HG02798 (cell line): ENCODE data around the gene C17orf100.

Source experiments
- ATAC-seq: cut with Tn5 transposase; IDR thresholded peaks from one replicate; pipeline ENCODE4 v1.9.1; 2021; ENCODE audit warnings: mild to moderate bottlenecking; ENCODE audit not compliant: unreplicated experiment, poor library complexity

The C17orf100 gene

DNA sequence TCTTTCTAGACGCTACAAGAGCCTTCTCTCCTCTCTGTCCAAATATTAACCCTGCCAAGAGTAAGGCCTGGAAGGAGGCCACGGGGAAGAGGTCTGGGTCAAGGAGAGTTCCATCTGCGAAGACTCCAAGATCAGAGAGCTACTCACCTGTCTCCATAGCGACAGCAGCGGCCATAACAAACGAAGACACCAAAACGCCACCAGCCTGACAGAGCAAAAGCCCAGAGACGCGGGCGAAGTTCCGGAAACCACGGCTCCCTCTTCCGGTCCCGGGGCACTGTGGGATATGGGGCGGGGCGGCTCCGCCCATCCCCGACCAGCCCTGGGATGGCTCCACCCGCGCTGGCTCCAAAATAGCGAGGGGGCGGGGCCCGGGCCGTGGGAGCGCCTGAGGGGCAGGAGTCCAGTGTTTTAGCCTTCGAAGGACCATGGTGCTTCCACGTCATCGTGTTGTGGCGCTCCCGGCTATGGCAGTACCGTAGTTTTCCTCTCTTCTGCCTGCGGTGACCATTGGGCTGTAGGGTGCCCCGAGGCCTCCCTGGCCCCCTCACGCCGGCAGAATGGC is at the start of gene C17orf100, which contains the start of gene MED31:
C17orf100 (plus strand) TSS at position 409 of the 565 bp plus-strand sequence; CDS start at position 561, 152 bp downstream.
MED31 (minus strand) TSS at position 252 of the 565 bp plus-strand sequence; CDS start at position 175, 77 bp downstream.
- ATAC-seq = peak; percentile 95

DNA sequence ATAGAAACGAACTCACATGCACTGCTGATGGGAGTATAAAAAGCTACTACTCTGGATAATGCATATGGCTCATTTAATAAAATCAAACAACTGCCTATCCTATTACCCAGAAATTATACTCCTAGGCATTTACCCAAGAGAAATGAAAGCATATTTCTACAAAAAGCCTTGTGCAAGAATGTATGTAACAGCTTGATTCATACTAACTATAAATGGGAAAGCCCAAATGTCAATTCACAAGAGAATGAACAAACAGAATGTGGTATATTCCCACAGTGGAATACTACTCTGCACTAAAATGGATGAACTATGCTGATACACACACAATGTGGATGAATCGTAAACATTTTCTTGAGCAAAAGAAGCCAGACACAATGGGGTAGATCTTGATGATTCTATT is 49.4 kb upstream of the C17orf100 start:
- no peak for ATAC-seq

DNA sequence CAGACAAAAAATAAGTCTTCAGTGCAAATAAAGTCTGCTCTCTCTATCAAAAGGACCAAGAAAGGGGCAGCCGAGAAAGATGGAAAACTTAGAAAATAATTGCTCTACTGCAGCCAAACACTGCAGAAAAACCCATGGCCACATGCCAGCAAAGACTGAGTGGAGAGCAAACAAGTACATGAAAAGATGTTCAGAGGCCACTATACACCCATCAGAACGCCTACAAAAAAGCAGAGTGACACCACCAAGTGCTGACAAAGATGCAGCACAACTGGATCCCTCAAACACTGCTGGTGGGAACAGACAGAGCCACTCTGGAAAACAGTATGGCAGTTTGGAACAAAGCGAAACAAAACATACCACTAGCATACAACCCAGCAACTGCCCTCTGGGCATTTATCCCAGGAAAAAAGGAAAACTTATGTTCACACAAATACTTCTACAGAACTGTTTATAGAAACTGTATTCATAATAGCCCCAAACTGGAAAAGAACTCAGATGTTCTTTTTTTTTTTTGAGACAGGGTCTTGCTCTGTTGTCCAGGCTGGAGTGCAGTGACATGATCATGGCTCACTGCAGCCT is 47.7 kb upstream of the C17orf100 start:
- no peak for ATAC-seq

- ATAC-seq = no peak
Observed at GRCh38 chr17:6605142-6605541, 46.4 kb upstream of the C17orf100 start.

- ATAC-seq = no peak
Observed at GRCh38 chr17:6608321-6608720, 43.2 kb upstream of the C17orf100 start.

DNA sequence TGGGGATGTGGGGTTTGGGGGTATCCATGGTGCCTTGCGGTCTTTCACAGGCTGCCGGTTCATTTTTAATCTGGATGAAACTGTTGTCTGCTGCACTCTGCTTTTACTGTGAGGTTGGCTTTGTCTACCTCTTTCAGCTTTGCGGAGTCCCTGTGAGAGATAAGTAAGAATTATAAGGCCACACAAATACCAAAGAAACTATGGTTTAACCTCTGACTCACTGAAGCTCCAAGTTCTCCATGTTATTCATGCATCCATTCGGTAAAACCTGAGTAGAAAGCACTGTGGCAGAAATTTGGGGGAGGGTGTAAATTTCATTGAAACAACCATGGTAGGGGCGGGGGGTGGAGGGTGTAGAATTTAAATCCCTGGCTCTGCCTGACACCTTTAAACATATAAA is 41.6 kb upstream of the C17orf100 start:
- ATAC-seq = no peak

DNA sequence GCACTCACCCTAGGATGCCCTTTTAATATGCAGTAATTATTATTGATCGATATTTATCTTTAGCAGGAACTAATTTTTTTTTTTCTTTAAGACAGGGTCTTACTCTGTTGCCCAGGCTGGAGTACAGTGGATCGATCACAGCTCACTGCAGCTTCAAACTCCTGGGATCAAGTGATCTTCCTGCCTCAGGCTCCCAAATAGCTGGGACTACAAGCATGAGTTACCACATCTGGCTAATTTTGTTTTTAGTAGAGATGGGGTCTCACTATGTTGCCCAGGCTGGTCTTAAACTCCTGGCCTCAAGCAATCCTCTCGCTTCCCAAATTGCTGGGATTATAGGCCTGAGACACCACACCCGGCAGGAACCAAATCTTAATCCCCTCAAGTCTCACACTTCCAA is 40.3 kb upstream of the C17orf100 start:
- no peak for ATAC-seq

DNA sequence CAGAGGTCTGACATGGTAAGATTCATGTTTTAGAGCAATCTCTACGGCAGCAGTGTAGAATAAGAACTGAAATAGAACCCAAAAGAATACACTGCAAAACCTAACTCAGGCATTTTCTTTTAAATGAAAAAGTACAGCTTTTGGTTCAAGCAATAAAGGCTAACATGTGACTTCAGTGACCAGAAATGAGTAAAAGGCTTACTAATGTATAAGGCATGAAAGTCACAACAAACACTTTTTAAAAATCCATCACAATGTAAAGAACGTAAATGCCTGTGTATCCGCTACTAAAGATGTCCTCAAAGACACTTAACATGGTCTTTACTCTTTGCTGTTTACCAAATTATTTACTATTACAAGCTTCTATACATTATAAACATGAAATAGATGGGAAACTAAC is 27.6 kb upstream of the C17orf100 start:
- no peak for ATAC-seq

GRCh38 chr17:6626616-6627015 is 24.9 kb upstream of the C17orf100 start:
- ATAC-seq = no peak

DNA sequence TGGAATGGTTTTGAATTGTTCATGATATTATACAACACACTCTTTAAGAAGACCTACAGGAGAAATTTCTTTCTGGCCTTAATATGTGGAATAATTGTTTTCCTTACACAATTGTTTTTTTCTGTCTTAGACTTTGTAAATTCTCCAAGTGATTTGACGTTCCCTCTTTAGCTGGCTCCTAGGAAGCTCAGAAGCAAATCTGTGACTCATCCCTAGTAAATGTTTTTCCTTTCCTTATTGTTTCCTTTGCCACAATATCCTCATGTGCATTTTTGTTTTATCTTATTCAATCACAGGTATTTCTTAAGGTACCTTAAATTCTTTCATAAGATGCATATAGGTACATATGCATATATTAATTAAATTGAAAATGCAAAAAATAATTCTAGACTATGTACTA is 24.5 kb upstream of the C17orf100 start:
- no peak for ATAC-seq

DNA sequence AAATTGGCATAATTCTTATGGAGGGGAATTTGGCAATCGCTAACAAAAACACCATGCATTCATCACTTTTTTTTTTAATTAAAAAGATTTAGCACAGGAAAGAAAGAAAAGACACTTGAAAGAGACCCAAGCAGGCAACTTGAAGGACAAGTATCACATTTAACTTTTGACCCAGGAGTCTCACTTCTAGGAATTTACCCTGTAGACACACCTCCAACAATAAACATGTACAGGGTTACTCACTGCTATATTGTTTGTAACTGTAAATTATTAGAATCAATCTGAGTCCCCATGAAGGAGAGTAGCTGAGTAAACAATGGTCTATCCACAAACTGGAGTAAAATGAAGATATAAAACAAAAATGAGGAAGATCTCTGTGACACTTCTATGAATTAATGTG is 21.2 kb upstream of the C17orf100 start:
- no peak for ATAC-seq

DNA sequence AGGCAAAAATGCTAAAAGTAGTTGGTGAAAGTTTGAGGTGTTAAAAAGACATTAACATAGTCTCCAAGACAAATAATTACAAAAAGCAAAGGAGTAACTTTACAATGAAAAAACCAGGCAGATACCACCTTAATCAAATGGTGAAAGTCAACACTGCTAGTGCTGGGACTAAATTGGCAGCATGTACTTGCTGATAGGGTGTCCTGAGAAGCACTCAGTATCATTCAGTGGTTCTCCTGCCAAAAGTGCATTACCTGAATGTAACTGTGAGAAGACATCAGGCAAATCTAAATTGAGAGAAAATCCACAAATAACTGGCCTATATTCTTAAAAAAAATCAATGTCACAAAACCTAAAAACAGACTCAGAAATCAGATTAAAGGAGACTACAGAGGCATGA is 19.0 kb upstream of the C17orf100 start:
- ATAC-seq = no peak

GRCh38 chr17:6633263-6633662 is 18.3 kb upstream of the C17orf100 start:
- no peak for ATAC-seq

DNA sequence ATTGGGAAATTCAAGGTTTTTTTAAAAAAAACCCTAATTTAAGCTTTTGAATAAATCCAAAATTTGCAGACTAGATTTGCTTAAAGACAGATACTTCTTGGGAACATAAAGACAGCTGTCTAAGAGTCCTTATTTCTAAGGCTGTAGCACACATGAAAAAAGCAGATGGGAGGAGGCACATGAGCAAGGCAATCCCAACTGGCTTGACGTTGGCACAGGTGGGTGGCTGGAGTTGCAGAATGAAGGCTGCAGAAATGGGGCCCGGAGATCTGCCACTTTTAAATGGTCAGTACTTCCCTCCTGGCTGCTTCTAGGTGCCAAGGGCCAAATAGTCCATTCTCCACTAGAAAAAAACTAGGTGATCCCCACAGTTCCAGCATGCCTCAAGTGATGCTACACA is 15.5 kb upstream of the C17orf100 start:
- ATAC-seq = no peak

DNA sequence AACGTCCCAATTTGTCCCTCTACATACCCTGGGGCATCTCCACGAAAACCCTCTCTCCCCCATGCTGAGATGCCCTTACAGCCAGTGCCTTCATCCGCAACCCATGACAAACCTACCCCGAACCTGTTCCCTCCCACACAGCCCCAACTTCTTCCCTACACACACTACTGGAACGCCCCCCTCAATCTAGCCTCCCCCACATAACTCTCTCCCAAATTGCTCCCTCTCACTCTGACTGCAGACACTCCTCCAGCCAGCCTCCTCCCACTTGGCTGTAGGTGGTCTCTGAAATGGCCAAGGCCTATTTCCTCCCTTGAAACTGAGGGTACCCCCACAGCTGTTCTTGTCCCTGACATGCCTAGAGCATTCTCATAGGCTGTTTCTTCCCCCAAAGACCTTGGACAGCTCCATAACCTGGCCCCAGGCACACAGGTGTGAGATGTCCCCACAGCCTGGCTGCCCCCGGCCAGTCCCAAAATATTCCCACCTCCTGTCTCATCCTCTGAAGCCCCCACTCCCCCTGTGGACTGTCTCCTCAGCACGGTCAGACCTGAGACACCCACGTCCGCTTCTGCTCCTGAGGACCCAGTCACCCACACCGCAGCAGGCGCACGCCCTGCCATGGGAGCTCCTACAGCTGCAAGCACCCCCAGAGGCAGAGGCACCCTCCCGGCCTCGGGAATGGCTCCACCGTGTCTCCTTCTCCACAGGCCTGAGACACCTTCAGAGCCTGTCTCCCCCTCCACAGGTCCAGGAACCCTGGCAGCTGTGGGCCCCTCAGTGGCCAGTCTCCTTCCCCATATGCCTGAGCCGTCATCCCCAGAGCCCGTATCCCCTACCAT is 14.7 kb upstream of the C17orf100 start:
- no peak for ATAC-seq

DNA sequence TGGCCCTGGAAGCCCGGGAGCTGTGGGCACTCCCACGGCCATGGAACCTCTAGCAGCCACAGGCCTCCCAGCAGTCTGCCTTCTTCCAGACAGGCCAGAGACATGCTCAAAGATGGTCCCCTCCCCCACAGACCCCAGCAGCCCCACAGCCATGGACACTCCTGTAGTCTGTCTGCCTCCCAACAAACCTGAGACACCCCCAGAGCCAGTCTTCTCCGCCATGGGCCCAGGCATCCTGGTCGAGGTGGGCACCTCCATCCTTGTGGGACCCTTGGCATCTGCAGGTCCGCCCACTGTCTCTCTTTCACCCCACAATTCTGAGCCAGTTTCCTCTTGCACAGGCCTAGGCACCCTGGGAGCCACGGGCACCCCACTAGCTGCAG is 14.1 kb upstream of the C17orf100 start:
- ATAC-seq = no peak

DNA sequence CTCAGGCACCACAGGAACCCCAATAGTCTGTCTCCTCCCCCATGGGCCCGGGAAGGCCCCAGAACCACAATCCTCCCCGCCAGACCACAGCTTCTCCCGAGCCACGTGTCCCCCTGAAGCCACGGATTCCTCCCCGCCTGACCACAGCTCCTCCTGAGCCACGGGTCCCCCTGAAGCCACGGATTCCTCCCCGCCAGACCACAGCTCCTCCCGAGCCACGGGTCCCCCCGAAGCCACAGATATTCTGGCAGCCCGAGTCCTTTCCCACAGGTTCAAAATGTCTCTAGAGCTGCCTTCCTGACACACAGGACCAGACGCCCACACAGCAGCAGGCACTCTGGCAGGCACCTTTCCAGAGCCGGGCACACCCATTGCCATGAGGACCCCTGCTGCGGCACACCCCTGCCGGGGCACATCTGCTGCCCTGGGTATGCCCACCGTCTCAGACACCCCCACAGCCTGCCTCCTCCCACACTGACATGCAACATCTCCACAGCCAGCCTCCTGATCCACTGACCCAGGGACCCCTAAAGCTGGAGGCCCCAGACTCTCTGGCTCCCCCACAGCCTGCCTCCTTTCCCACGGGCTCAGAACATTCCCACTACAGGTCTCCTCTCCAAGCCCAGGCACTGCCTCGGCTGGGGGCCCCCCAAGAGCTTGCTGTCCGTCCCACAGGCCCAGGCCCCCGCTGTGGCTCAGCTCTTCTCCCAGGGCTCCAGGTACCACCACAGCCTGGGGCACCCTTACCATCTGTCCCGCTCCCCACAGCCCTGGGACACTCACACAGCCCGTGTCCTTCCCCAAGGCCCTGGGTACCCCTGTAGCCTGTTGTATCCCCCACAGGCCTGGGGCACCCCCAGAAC is 13.3 kb upstream of the C17orf100 start:
- ATAC-seq = no peak

DNA sequence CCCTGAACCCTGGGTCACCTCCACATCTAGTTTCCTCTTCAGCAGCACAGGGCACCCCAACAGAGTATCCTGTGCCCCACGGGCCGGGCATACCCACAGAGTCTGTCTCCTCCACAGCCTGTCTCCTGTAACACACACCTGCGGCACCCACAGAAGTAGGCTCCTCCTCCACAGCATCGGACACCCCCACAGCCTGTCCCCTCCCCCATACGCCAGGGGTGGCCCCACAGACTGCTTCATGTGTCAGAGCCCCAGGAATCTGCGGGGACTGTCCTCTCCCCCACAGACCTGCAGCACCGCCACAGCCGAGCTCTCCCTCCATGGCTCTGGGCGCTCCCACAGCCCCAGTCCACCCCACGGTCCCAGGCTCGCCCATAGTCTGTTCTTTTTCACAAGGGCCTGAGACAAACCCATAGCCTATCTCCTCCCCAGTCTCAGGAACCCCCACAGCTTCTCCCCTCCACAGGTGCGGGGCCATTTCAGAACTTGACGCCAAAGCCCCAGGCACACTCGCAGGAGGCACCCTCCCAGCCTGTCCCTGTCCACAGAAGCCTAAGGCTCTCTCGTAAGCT is 12.5 kb upstream of the C17orf100 start:
- ATAC-seq = no peak

DNA sequence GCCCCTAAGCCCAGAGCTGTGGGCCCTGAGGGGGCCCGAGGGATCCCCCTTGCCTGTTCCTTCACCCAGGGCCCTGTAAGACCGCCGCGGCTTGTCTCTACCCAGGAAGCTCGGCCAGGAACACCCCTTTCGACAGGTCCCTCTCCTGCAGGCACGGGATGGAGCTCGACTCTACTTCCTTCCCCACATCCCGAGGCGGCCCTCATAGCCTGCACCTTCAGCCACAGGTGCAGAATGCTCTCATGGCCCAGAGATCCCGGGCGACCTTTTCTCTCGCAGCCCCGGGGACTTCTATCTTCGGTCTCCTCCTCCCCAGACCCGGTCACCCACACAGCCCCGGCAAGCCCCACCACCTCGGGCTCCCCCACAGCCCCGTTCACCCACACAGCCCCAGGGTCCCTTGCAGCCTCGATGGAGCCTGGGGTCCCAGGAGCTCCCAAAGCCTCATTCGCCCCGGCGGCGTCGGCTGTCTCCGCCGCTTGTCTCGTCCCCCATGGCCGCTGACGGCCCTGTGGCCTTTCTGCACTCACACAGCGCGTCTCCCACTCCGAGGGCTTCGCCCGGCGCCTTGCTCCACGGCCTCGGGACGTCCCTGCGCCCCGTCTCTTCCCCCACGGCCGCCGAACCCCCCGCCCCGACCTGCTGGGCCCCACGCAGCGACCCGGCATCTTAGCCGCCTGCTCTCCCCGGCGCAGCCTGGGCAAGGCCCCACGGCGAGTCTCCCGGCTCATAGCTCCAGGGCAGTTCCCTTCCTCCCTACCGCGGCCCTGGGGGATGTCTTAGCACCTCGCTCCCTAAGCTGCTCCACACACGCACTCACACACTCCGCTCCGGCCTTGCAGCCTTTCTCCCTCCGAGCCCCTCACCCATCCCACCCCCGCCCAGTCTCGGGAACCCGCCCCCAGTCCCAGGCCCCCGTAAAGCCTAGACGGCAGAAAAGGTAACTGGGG is 11.7 kb upstream of the C17orf100 start:
- no peak for ATAC-seq
